NCI-H187 (cell line): Measurements from ENCODE around the gene APBB2.
"Not testable (repeated sequence)": the region's sequence is repeated elsewhere in the genome, so short reads cannot be mapped to it uniquely, and the experiment has no call there.

Source experiments
- DNase-seq, 2 experiments: peaks; one replicate each; lab custom pipeline; 2025; lab: John Stamatoyannopoulos, UW

Gene APBB2

DNA sequence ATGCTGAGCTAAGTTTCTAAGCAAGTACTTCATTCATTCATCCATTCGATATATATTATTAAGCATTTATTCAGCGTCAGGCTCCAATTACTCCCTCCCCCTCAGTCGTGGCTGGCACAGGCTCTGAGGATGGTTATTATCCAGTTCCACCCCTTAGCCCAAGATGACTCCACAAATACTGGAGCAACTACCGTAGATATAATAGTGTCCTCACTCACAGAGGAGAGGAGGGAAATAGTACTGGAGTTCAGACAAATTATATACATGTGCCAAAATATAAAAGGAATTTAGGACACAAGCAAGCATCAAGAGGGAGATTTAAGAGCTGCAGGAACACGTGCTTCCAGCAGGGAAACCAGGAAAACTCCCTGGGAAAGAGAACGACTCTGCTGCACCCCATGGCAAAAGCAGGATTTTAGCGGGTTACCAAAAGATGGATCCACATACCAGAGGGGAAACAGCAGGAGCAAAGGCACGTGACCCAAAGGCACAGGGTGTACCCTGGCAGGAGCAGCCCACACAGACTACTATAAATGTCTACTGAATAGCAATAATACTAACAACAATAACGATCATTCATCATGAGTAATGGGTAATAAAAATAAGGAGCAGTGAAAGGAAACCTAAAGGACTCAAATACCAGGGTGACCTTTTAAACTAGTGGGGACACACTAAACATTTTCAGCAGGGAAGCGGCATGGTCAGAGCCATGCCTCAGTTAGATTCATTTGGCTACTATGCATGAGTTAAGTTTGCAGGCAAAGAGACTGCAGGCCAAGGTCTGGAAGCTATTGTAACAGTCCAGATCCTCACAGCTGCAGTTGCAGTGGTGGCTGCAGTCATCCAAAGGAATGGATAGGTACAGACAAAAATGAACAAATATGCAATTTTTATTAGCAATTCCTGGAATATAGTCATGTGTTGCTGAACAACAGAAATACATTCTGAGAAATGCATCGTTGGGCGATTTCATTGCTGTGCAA is 153.7 kb downstream of the APBB2 start:
- DNase-seq, result no peak

DNA sequence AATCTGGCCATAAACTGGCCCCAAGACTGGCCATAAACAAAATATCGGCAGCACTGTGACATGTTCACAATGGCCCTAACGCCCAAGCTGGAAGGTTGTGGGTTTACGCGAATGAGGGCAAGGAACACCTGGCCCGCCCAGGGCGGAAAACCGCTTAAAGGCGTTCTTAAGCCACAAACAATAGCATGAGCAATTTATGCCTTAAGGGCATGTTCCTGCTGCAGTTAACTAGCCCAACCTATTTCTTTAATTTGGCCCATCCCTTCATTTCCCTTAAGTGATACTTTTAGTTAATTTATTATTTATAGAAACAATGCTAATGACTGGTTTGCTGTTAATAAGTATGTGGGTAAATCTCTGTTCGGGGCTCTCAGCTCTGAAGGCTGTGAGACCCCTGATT is 154.9 kb downstream of the APBB2 start:
- not testable (repeated sequence) for DNase-seq

DNA sequence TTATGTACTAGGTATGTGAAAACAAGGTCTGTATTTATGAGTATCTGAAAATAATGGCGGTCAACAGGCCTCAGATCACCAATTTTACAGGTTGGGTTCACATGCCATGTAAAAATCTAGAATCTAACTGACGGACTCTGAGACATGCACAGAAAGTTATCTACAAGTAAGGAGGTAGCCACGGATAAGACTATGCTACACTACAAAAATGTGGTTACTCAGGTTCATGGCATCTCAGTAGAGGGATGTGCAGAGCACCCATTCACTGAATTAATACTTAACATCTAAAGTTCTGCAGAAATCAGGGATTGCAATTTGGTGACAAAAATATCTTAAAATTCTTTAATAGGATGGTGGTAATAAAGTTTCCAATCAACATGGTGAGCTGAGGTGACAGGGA is 155.9 kb downstream of the APBB2 start:
- no peak for DNase-seq

- DNase-seq, result no peak
Observed at GRCh38 chr4:41057467-41057866, 156.9 kb downstream of the APBB2 start.

GRCh38 chr4:41052287-41052686 is 162.1 kb downstream of the APBB2 start:
- DNase-seq, result no peak

GRCh38 chr4:41050880-41051775 is 163.2 kb downstream of the APBB2 start:
- no peak for DNase-seq

- DNase-seq, result no peak
Observed at GRCh38 chr4:41050116-41050515, 164.2 kb downstream of the APBB2 start.

- not testable (repeated sequence) for DNase-seq
Observed at GRCh38 chr4:41049176-41049575, 165.2 kb downstream of the APBB2 start.

DNA sequence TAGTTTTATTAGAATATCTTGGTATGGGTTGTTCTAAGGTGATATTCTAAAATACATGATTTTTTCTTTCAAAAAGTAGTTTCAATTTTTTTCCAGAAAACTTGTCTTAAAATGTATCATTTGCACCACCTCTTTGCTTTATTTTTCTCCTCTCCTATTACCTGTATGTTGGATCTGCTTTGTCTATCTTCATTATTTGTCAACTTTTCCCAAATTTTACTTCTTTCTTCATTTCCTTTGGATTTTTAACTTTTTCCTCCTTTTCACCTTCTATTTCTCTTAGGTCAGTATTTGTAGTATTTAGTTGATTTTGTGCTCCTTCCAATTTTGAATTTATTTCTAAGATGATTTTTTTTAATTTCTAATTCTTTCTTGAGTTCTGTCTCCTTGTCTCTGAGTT is 169.6 kb downstream of the APBB2 start:
- no peak for DNase-seq

DNA sequence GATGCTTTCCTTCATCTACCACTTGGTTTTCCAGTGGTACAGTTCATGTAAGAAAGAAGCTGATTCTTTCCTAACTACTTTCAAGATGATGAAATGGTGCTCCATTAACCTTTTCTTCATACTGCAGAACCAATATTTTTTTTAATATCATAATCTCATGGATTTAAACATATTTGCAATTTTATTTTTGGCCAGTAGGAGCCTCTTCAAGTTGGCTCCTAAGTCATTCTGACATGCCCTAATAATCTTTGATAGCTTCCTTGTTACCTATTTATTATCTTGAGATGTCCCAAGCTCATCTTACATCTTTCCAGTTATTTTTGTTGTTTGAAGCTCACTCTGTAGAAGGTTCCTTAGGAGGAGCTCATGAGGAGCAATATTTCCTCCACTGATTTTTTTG is 170.2 kb downstream of the APBB2 start:
- no peak for DNase-seq

- no peak for DNase-seq
Observed at GRCh38 chr4:41043465-41043864, 170.9 kb downstream of the APBB2 start.

GRCh38 chr4:41041551-41041950 is 172.8 kb downstream of the APBB2 start:
- no peak for DNase-seq

DNA sequence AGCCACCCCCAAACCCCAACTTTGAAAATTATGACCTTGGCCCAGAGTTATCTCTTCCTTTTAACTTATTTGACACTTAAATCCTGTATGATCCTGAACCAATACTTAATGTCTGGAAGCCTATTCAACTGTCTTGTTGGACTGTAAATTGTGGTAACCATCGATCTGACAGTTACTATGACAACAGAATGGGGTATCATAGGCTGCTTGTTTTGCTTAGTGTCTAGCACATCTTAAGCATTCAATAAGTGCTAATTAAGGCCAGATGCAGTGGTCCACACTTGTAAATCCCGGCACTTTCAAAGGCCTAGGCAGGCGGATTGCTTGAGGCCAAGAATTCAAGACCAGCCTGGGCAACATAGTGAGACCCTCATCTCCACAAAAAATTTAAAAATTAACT is 175.0 kb downstream of the APBB2 start:
- DNase-seq, result no peak

- no peak for DNase-seq
Observed at GRCh38 chr4:41038304-41038703, 176.0 kb downstream of the APBB2 start.

DNA sequence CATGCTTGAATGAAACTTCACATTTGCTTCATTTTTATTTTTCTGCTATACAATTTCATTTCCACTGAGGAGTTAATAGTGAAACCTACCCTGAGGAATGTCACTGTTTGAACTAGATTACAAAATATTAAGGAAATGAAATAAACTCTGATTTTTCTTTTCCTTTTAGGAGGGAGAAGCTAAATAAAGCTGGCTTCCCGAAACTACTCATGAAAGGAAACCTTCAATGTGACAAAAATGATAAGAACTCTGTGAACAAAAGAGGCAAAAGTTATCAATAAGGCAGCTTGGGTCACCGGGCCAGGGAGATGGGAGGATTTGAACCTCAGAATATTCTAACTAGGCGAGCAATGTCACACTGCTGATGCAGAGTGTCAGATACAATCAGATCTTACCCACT is 185.2 kb downstream of the APBB2 start:
- DNase-seq, result no peak

- DNase-seq, result no peak
Observed at GRCh38 chr4:41028392-41029076, 185.8 kb downstream of the APBB2 start.

- DNase-seq, result no peak
Observed at GRCh38 chr4:41026971-41027370, 187.4 kb downstream of the APBB2 start.

- no peak for DNase-seq
Observed at GRCh38 chr4:41025824-41026223, 188.5 kb downstream of the APBB2 start.

GRCh38 chr4:41024556-41025491 is 189.5 kb downstream of the APBB2 start:
- peak in 1 of 2 experiments; percentile 28 for DNase-seq

DNA sequence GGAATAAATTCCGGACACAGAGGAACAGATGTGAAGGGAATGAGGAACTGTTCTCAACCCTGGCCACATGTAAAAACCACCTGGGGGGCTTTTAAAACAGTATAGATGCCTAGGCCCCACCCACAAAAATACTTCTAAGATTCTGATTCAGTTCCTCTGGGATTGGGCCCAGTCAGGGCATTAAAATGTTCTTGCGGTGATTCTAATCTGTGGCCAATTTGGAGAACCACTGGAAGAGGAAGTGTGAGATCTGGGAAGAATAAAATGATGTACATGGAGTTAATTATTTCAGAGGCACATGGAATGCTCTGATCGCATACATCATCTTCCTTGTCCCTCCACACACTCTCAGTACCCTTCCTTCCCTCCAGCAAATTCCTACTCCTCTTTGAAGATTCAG is 192.2 kb downstream of the APBB2 start:
- no peak for DNase-seq
